HCT116 (cell line): ENCODE measurements around the gene ARFGEF3. TPM values are rescaled to one million over a fixed set of nuclear protein-coding genes. Genes with fewer than 3 reads are reported as not detected.

Experiments used
- ATAC-seq: fragments of 200-7000 bp; cut with Tn5 transposase; 2 replicates; pipeline ENCODE4 v1.9.1; 2020; ENCODE audit warnings: mild to moderate bottlenecking, moderate library complexity
- BruUV-seq: library from RNA; stranded (reverse); fragments of 400-500 nt; replicated peaks from 2 replicates; lab custom pipeline; 2021; lab: Mats Ljungman, UMichigan
- CTCF ChIA-PET: fragments of 300-600 bp; sonication (Branson Sonifier 250); formaldehyde crosslinking; loops from one replicate; lab custom pipeline; 2021; ENCODE audit warnings: antibody characterized with exemption; lab: Charles Lee
- POLR2A ChIA-PET: fragments of 300-600, 350-600 bp; sonication (Branson Sonifier 250); formaldehyde crosslinking; loops from one replicate; lab custom pipeline; 2021; ENCODE audit warnings: antibody characterized with exemption; lab: Charles Lee
- RAD21 ChIA-PET, 2 experiments: fragments of 300-600 bp; sonication (Branson Sonifier 250); formaldehyde crosslinking; loops; one replicate each; lab custom pipeline; 2023; ENCODE audit warnings: low total read pairs in 2 of 2; ENCODE audit not compliant: uncharacterized antibody in 2 of 2, unreplicated experiment in 2 of 2, low non-redundant PET in 1 of 2; lab: Charles Lee
- DNase-seq: peaks from one replicate; pipeline ENCODE4 v3.0.0-alpha.2; 2010; ENCODE audit warnings: low read depth, low spot score
- H2AFZ ChIP-seq: fragments of 200-600 bp; shearing (Covaris generic), sonication (generic); 2 replicates; pipeline ENCODE4 v1.6.1; 2017; ENCODE audit warnings: low read depth, mixed run types, mixed read lengths, antibody characterized with exemption, low read length; ENCODE audit not compliant: poor library complexity, severe bottlenecking
- H3K27ac ChIP-seq: 2 replicates; pipeline ENCODE4 v1.5.1; 2012; ENCODE audit warnings: low read depth, low read length
- H3K27me3 ChIP-seq: fragments of 200-600 bp; sonication (generic); 2 replicates; pipeline ENCODE4 v1.6.1; 2016; ENCODE audit warnings: mixed run types, low read length, mixed read lengths; ENCODE audit not compliant: insufficient read depth
- H3K36me3 ChIP-seq, 2 experiments: fragments of 200-500 bp in 1 of 2; fragments of 200-600 bp in 1 of 2; sonication (Bioruptor generic) in 1 of 2; sonication (generic) in 1 of 2; 2 replicates each; pipeline versions ENCODE4 v1.5.1 to v1.6.1; 2014 to 2016; ENCODE audit warnings: low read length in 2 of 2, inconsistent platforms in 1 of 2, mixed read lengths in 1 of 2, mixed run types in 1 of 2; ENCODE audit not compliant: insufficient read depth in 2 of 2, control insufficient read depth in 1 of 2
- H3K4me1 ChIP-seq, 2 experiments: fragments of 200-600 bp in 1 of 2; sonication (generic) in 1 of 2; 2 replicates each; pipeline versions ENCODE4 v1.5.1 to v1.6.1; 2012 to 2017; ENCODE audit warnings: low read length in 2 of 2, inconsistent platforms in 1 of 2, mild to moderate bottlenecking in 1 of 2, mixed read lengths in 1 of 2, mixed run types in 1 of 2, moderate library complexity in 1 of 2; ENCODE audit not compliant: insufficient read depth in 2 of 2, control insufficient read depth in 1 of 2
- H3K4me2 ChIP-seq: fragments of 200-600 bp; sonication (generic); 2 replicates; pipeline ENCODE4 v1.6.1; 2017; ENCODE audit warnings: mixed run types, low read length, mixed read lengths
- H3K4me3 ChIP-seq, 2 experiments: fragments of 200-600 bp in 1 of 2; sonication (generic) in 1 of 2; replicated peaks in 1 of 2; 2 replicates each; pipeline ENCODE4 v1.5.1; 2011 to 2016; ENCODE audit warnings: low read length in 2 of 2, control low read depth in 1 of 2, low read depth in 1 of 2, mild to moderate bottlenecking in 1 of 2, mixed read lengths in 1 of 2, mixed run types in 1 of 2
- H3K79me2 ChIP-seq: fragments of 200-600 bp; sonication (generic); 2 replicates; pipeline ENCODE4 v1.6.1; 2017; ENCODE audit warnings: mild to moderate bottlenecking, mixed run types, low read length, moderate library complexity, mixed read lengths; ENCODE audit not compliant: insufficient read depth
- H3K9ac ChIP-seq: fragments of 200-600 bp; sonication (generic); 2 replicates; pipeline ENCODE4 v1.6.1; 2016; ENCODE audit warnings: low read length, mixed read lengths
- H3K9me2 ChIP-seq: fragments of 200-600 bp; sonication (generic), shearing (Covaris generic); 2 replicates; pipeline ENCODE4 v1.6.1; 2017; ENCODE audit warnings: mixed run types, mild to moderate bottlenecking, moderate library complexity; ENCODE audit not compliant: insufficient read depth
- H3K9me3 ChIP-seq, 2 experiments: fragments of 200-500 bp in 1 of 2; fragments of 200-600 bp in 1 of 2; sonication (Bioruptor generic) in 1 of 2; sonication (generic) in 1 of 2; 2 replicates each; pipeline ENCODE4 v1.6.1; 2014 to 2017; ENCODE audit warnings: low read length in 2 of 2, mixed read lengths in 2 of 2, inconsistent platforms in 1 of 2, low read depth in 1 of 2, mild to moderate bottlenecking in 1 of 2, mixed run types in 1 of 2, moderate library complexity in 1 of 2; ENCODE audit not compliant: control insufficient read depth in 1 of 2, insufficient read depth in 1 of 2
- H4K20me1 ChIP-seq: fragments of 200-600 bp; sonication (generic), shearing (Covaris generic); 2 replicates; pipeline ENCODE4 v1.6.1; 2017; ENCODE audit warnings: mixed run types, mild to moderate bottlenecking, moderate library complexity; ENCODE audit not compliant: insufficient read depth
- EZH2phosphoT487 ChIP-seq: fragments of 200-600 bp; IDR thresholded peaks from 2 replicates; pipeline ENCODE4 v1.6.1; 2018; ENCODE audit warnings: antibody characterized with exemption, borderline replicate concordance
- JUND ChIP-seq: IDR thresholded peaks from 2 replicates; pipeline ENCODE4 v1.6.1; 2012
- POLR2A ChIP-seq: IDR thresholded peaks from 2 replicates; pipeline ENCODE4 v1.7.0; 2011; ENCODE audit warnings: borderline replicate concordance; ENCODE audit not compliant: insufficient read depth, insufficient read length; ENCODE audit errors: extremely low read depth
- SP1 ChIP-seq: IDR thresholded peaks from 2 replicates; pipeline ENCODE4 v1.6.1; 2012; ENCODE audit warnings: low read depth
- SRF ChIP-seq: IDR thresholded peaks from 2 replicates; pipeline ENCODE4 v1.6.1; 2012; ENCODE audit warnings: low read depth
- intact Hi-C: fragments of 100-400 bp; cut with micrococcal nuclease; formaldehyde crosslinking; loops from 2 replicates; pipeline ENCODE4 v1.10.0; 2022
- total RNA-seq: library from RNA; stranded (reverse); gene quantifications from one replicate; pipeline ENCODE4 v1.2.1, GENCODE V29; 2021; ENCODE audit not compliant: unreplicated experiment
- TF ChIP-seq, protein P1 (sequence below), 3 experiments: fragments of 200-600 bp in 1 of 3; sonication (generic) in 1 of 3; IDR thresholded peaks in 2 of 3; conservative IDR thresholded peaks in 1 of 3; 2 replicates each; pipeline ENCODE4 v1.5.1; 2012 to 2017; ENCODE audit warnings: low read depth in 2 of 3, low read length in 2 of 3, antibody characterized with exemption in 1 of 3, borderline replicate concordance in 1 of 3, control low read depth in 1 of 3, mild to moderate bottlenecking in 1 of 3, mixed read lengths in 1 of 3, mixed run types in 1 of 3, moderate library complexity in 1 of 3; ENCODE audit not compliant: insufficient read depth in 1 of 3
- TF ChIP-seq, protein P2 (sequence below): IDR thresholded peaks from 2 replicates; pipeline ENCODE4 v1.6.1; 2012
- TF ChIP-seq, protein P3 (sequence below): IDR thresholded peaks from 2 replicates; pipeline ENCODE4 v1.6.1; 2011; ENCODE audit warnings: mild to moderate bottlenecking, low read length, moderate library complexity; ENCODE audit not compliant: insufficient replicate concordance; ENCODE audit errors: extremely low read depth

ARFGEF3 gene
- total RNA-seq, 1 experiment from 2014 or later, result 3.8 TPM

DNA sequence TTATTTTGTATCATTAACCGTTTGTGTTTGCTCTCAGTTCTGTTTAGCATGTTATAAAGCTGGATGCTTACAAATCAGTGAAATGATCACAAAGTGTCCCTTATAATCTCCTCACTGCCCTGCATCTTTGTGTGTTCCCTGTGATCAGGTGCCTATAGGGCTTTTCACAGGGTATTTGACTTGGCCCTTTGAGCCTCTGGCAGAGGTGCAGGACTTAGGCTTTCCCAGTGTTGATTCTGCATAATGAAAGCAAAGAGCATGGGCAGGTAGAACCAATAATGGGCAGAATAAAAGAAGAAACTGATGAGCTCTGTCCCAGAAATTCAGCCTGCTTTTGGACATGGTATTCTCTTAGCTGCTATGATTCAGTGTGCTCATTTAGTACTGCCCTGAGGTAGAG, 73.5 kb downstream of the ARFGEF3 start (continued):
- TF ChIP-seq, protein P1, sequence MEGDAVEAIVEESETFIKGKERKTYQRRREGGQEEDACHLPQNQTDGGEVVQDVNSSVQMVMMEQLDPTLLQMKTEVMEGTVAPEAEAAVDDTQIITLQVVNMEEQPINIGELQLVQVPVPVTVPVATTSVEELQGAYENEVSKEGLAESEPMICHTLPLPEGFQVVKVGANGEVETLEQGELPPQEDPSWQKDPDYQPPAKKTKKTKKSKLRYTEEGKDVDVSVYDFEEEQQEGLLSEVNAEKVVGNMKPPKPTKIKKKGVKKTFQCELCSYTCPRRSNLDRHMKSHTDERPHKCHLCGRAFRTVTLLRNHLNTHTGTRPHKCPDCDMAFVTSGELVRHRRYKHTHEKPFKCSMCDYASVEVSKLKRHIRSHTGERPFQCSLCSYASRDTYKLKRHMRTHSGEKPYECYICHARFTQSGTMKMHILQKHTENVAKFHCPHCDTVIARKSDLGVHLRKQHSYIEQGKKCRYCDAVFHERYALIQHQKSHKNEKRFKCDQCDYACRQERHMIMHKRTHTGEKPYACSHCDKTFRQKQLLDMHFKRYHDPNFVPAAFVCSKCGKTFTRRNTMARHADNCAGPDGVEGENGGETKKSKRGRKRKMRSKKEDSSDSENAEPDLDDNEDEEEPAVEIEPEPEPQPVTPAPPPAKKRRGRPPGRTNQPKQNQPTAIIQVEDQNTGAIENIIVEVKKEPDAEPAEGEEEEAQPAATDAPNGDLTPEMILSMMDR (IDR thresholded peaks at IDR 0.05 in 2 of 3, conservative IDR thresholded peaks at IDR 0.05 in 1 of 3; ENCODE audit: borderline replicate concordance in 1 of 3, insufficient read depth in 1 of 3, low read depth in 2 of 3, low read length in 2 of 3), result no peak

DNA sequence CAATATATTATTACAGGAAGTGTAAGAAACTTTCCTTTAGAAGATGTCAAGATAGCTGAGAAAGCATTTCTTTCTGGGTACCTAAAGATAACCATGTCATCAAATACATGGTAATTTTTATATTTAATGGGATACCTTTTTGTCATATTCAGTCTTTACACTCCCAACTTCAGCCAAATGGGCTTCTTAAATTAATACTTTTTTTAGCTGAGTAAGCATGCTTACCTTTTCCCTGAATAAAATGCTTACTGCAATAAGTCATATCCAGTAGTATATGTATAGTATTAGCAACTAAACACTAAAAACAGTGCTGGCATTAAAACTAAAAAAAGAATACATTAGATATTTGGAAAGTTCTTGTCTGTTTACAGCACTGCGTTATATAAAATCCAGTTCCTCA, 74.0 kb downstream of the ARFGEF3 start:
- no peaks in the 10 kb centered on the region for H3K4me1 ChIP-seq
- BruUV-seq, result no TSS peak
- no peak overlapping the region for H3K4me2 ChIP-seq

DNA sequence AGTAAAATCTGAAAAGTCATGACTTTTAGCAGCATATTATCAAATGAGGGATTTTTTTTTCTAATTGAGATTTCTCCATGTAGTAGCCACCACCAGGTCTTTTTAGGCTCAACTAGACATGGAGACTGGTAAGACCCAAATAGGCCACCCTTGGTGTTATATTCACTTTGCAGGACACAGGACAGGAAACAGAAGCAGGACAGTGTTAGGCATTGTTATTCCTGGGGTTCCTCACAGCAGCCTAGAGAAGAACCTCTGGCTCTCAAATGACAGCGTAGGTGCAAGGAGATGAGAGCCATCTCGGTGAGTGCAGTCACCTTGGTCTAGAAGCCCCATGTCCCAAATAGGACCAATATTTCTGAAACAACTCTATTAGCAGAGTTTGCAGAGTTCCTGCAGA, 75.7 kb downstream of the ARFGEF3 start:
- no peak overlapping the region for H3K27ac ChIP-seq
- ChIA-PET RAD21 (no interaction called here), CTCF (no interaction called here), POLR2A (no interaction called here)
- H3K4me1 ChIP-seq, result no peaks in the 10 kb centered on the region
- H3K27me3 ChIP-seq, result no peaks in the 10 kb centered on the region
- DNase-seq, result no peak
- H2AFZ ChIP-seq, result no peak overlapping the region
- no peaks in the 10 kb centered on the region for H3K79me2 ChIP-seq
- H3K9ac ChIP-seq, result no peak overlapping the region
- no peaks in the 10 kb centered on the region for H4K20me1 ChIP-seq
- intact Hi-C loops, result no loop called here
- H3K4me2 ChIP-seq, result no peak overlapping the region
- no peaks in the 10 kb centered on the region for H3K9me3 ChIP-seq
- TF ChIP-seq JUND (no peak), SRF (no peak), EZH2phosphoT487 (no peak), SP1 (no peak)
- TF ChIP-seq, protein P2, sequence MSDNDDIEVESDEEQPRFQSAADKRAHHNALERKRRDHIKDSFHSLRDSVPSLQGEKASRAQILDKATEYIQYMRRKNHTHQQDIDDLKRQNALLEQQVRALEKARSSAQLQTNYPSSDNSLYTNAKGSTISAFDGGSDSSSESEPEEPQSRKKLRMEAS, result no peak
- TF ChIP-seq, protein P3, sequence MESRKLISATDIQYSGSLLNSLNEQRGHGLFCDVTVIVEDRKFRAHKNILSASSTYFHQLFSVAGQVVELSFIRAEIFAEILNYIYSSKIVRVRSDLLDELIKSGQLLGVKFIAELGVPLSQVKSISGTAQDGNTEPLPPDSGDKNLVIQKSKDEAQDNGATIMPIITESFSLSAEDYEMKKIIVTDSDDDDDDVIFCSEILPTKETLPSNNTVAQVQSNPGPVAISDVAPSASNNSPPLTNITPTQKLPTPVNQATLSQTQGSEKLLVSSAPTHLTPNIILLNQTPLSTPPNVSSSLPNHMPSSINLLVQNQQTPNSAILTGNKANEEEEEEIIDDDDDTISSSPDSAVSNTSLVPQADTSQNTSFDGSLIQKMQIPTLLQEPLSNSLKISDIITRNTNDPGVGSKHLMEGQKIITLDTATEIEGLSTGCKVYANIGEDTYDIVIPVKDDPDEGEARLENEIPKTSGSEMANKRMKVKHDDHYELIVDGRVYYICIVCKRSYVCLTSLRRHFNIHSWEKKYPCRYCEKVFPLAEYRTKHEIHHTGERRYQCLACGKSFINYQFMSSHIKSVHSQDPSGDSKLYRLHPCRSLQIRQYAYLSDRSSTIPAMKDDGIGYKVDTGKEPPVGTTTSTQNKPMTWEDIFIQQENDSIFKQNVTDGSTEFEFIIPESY, result no peak
- H3K9me2 ChIP-seq, result no peaks in the 10 kb centered on the region
- no peak for ATAC-seq
- no peak overlapping the region for H3K4me3 ChIP-seq
- H3K36me3 ChIP-seq, result no peaks in the 10 kb centered on the region
- BruUV-seq, result no TSS peak

More for the DNA sequence above, 74.0 kb downstream of the ARFGEF3 start:
- Histone ChIP-seq H2AFZ (no peak overlapping the region), H4K20me1 (no peaks in the 10 kb centered on the region), H3K9ac (no peak overlapping the region), H3K9me2 (no peaks in the 10 kb centered on the region), H3K4me3 (no peak overlapping the region), H3K36me3 (no peaks in the 10 kb centered on the region), H3K79me2 (no peaks in the 10 kb centered on the region), H3K27ac (no peak overlapping the region), H3K27me3 (no peaks in the 10 kb centered on the region), H3K9me3 (no peaks in the 10 kb centered on the region)
- intact Hi-C loops, result no loop called here
- DNase-seq, result no peak
- ChIA-PET POLR2A (no interaction called here), RAD21 (no interaction called here), CTCF (no interaction called here)
- no peak for TF ChIP-seq POLR2A
- ATAC-seq, result no peak
